ENCODE results near the gene ABHD16B.
"Not testable (repeated sequence)": the region's sequence is repeated elsewhere in the genome, so short reads cannot be mapped to it uniquely, and the experiment has no call there.

Gene ABHD16B

GRCh38 chr20:63857764-63858392, 3.4 kb upstream of the ABHD16B start:
- no peaks in the 10 kb centered on the region for H3K9me3 Mint-ChIP-seq (ENCODE audit: low read depth)
- no peaks in the 10 kb centered on the region for H3K36me3 Mint-ChIP-seq
- peak overlapping the region; percentile 31 for H3K4me3 Mint-ChIP-seq
- H3K27ac Mint-ChIP-seq, result no peak overlapping the region
- peaks cover 23% of the 10 kb centered on the region for H3K4me1 Mint-ChIP-seq (ENCODE audit: low read depth)
- H3K27me3 Mint-ChIP-seq, result no peaks in the 10 kb centered on the region

GRCh38 chr20:63858393-63859165, 2.7 kb upstream of the ABHD16B start:
- Mint-ChIP-seq H3K9me3 (ENCODE audit: low read depth) (no peaks in the 10 kb centered on the region), H3K27ac (peak overlapping the region; percentile 83), H3K4me1 (ENCODE audit: low read depth) (peaks cover 26% of the 10 kb centered on the region), H3K27me3 (no peaks in the 10 kb centered on the region), H3K36me3 (no peaks in the 10 kb centered on the region), H3K4me3 (peak overlapping the region; percentile 66)

- Mint-ChIP-seq H3K9me3 (ENCODE audit: low read depth) (no peaks in the 10 kb centered on the region), H3K36me3 (no peaks in the 10 kb centered on the region), H3K27ac (peak overlapping the region; percentile 83), H3K4me3 (peak overlapping the region; percentile 66), H3K4me1 (ENCODE audit: low read depth) (peaks cover 30% of the 10 kb centered on the region), H3K27me3 (no peaks in the 10 kb centered on the region)
Measured at GRCh38 chr20:63859166-63859699, 2.1 kb upstream of the ABHD16B start.

- Mint-ChIP-seq H3K9me3 (ENCODE audit: low read depth) (no peaks in the 10 kb centered on the region), H3K4me1 (ENCODE audit: low read depth) (peaks cover 30% of the 10 kb centered on the region), H3K27me3 (no peaks in the 10 kb centered on the region), H3K27ac (no peak overlapping the region), H3K4me3 (no peak overlapping the region), H3K36me3 (no peaks in the 10 kb centered on the region)
Measured at GRCh38 chr20:63860325-63861051, 810 bp upstream of the ABHD16B start.

GRCh38 chr20:63861981-63862901, 943 bp downstream of the ABHD16B start:
- Mint-ChIP-seq H3K4me1 (ENCODE audit: low read depth) (peaks cover 33% of the 10 kb centered on the region), H3K36me3 (no peaks in the 10 kb centered on the region), H3K9me3 (ENCODE audit: low read depth) (no peaks in the 10 kb centered on the region)

GRCh38 chr20:63863021-63863797, 1.9 kb downstream of the ABHD16B start:
- H3K27me3 Mint-ChIP-seq, result no peaks in the 10 kb centered on the region
- peak overlapping the region; percentile 93 for H3K4me3 Mint-ChIP-seq
- H3K4me1 Mint-ChIP-seq (ENCODE audit: low read depth), result peaks cover 34% of the 10 kb centered on the region
- H3K9me3 Mint-ChIP-seq (ENCODE audit: low read depth), result no peaks in the 10 kb centered on the region
- peaks cover under 1% of the 10 kb centered on the region for H3K36me3 Mint-ChIP-seq
- H3K27ac Mint-ChIP-seq, result peak overlapping the region; percentile 97

More at GRCh38 chr20:63861981-63862901, 943 bp downstream of the ABHD16B start:
- Mint-ChIP-seq H3K4me3 (no peak overlapping the region), H3K27me3 (no peaks in the 10 kb centered on the region), H3K27ac (no peak overlapping the region)

GRCh38 chr20:63863798-63864544, 2.7 kb downstream of the ABHD16B start:
- H3K36me3 Mint-ChIP-seq, result peaks cover 3% of the 10 kb centered on the region
- no peaks in the 10 kb centered on the region for H3K9me3 Mint-ChIP-seq (ENCODE audit: low read depth)
- H3K27ac Mint-ChIP-seq, result peak overlapping the region; percentile 97
- peaks cover 29% of the 10 kb centered on the region for H3K4me1 Mint-ChIP-seq (ENCODE audit: low read depth)
- H3K27me3 Mint-ChIP-seq, result no peaks in the 10 kb centered on the region
- peak overlapping the region; percentile 93 for H3K4me3 Mint-ChIP-seq

GRCh38 chr20:63864545-63864977, 3.3 kb downstream of the ABHD16B start:
- Mint-ChIP-seq H3K4me3 (peak overlapping the region; percentile 93), H3K4me1 (ENCODE audit: low read depth) (peaks cover 25% of the 10 kb centered on the region), H3K27ac (peak overlapping the region; percentile 97), H3K9me3 (ENCODE audit: low read depth) (no peaks in the 10 kb centered on the region), H3K27me3 (no peaks in the 10 kb centered on the region), H3K36me3 (peaks cover 3% of the 10 kb centered on the region)

GRCh38 chr20:63864978-63865640, 3.8 kb downstream of the ABHD16B start, which contains the start of gene TPD52L2:
TSS of gene TPD52L2 (plus strand) at chr20:63865270. CDS start at chr20:63865366, 96 bp downstream.
- Mint-ChIP-seq H3K9me3 (ENCODE audit: low read depth) (no peaks in the 10 kb centered on the region), H3K4me1 (ENCODE audit: low read depth) (peaks cover 24% of the 10 kb centered on the region), H3K36me3 (peaks cover 3% of the 10 kb centered on the region)

GRCh38 chr20:63867042-63867441, 5.7 kb downstream of the ABHD16B start:
- H3K9me3 Mint-ChIP-seq (ENCODE audit: low read depth); H3K36me3 Mint-ChIP-seq; H3K27ac Mint-ChIP-seq; H3K27me3 Mint-ChIP-seq: not testable (repeated sequence)
- peaks cover 24% of the 10 kb centered on the region for H3K4me1 Mint-ChIP-seq (ENCODE audit: low read depth)
- peak overlapping the region; percentile 49 for H3K4me3 Mint-ChIP-seq

More at GRCh38 chr20:63864978-63865640, 3.8 kb downstream of the ABHD16B start, which contains the start of gene TPD52L2:
- no peaks in the 10 kb centered on the region for H3K27me3 Mint-ChIP-seq
- H3K4me3 Mint-ChIP-seq, result peak within 1 kb of the TSS; percentile 93
- peak within 1 kb of the TSS; percentile 97 for H3K27ac Mint-ChIP-seq

GRCh38 chr20:63868264-63868663, 7.0 kb downstream of the ABHD16B start:
- H3K4me1 Mint-ChIP-seq (ENCODE audit: low read depth), result peaks cover 22% of the 10 kb centered on the region
- no peaks in the 10 kb centered on the region for H3K9me3 Mint-ChIP-seq (ENCODE audit: low read depth)
- peaks cover 3% of the 10 kb centered on the region for H3K36me3 Mint-ChIP-seq
- no peaks in the 10 kb centered on the region for H3K27me3 Mint-ChIP-seq
- no peak overlapping the region for H3K27ac Mint-ChIP-seq
- H3K4me3 Mint-ChIP-seq, result peak overlapping the region; percentile 32

GRCh38 chr20:63873477-63873971, 12.2 kb downstream of the ABHD16B start:
- Mint-ChIP-seq H3K4me3 (peak overlapping the region; percentile 27), H3K27me3 (no peaks in the 10 kb centered on the region), H3K36me3 (peaks cover 6% of the 10 kb centered on the region), H3K9me3 (ENCODE audit: low read depth) (no peaks in the 10 kb centered on the region), H3K27ac (peak overlapping the region; percentile 41), H3K4me1 (ENCODE audit: low read depth) (peaks cover 6% of the 10 kb centered on the region)
